Measurements from ENCODE around the gene PTPN9. TPM values are rescaled to one million over a fixed set of nuclear protein-coding genes. Genes with fewer than 3 reads are reported as not detected.
"Not testable (repeated sequence)": the region's sequence is repeated elsewhere in the genome, so short reads cannot be mapped to it uniquely, and the experiment has no call there.

PTPN9 gene
- polyA plus RNA-seq, 5 donors = 42.9 to 46.4 (median 46.1) TPM

DNA sequence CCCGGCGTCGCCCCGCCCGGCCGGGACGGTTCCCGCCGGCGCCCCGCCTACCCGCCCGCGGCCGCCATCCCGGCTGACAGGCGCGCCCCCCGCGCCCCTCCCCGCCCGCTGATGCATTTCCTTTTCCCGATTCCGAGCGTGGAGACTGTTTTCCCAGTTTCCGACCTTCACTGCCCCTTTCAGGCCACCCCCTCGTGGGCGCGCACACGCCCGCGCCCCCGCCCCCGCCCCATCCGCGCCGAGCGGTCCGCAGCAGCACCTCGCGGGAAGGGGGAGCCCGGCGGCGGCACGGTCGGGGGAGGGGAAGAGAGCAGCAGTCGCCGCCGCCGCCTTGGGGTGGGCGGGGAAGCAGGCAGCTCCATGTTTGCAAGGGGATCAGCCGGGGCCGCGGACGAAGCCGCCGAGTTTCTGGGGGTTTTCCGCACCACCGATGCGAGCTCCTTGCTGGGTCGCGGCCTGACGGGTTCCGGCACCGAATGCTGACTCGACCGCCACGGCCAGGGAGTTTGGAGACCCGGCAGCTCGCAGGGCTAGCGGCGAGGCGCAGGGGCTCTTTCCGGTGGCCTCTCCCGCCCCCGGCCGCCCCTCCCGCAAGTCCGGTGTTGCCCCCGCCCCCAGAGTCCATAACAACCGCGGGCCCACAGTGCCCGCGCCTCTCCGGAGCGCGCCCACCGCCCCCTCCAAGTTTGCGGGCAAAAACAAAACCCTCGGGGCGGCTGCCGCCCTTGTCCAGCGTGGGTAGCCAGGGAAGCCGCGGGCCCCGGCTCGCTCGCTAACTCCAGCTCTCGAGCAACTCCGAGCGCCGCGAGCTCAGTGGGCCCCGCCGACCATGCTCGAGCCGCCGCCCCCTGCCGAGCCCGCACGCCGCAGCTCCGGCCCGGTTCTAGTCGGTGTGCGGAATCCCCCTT is 124.4 kb downstream of the PTPN9 start:
- peak in 1 of 2 donors; percentile 7 for DNase-seq

GRCh38 chr15:75453703-75454470 is 125.2 kb downstream of the PTPN9 start:
- DNase-seq = peak; percentile 100

DNA sequence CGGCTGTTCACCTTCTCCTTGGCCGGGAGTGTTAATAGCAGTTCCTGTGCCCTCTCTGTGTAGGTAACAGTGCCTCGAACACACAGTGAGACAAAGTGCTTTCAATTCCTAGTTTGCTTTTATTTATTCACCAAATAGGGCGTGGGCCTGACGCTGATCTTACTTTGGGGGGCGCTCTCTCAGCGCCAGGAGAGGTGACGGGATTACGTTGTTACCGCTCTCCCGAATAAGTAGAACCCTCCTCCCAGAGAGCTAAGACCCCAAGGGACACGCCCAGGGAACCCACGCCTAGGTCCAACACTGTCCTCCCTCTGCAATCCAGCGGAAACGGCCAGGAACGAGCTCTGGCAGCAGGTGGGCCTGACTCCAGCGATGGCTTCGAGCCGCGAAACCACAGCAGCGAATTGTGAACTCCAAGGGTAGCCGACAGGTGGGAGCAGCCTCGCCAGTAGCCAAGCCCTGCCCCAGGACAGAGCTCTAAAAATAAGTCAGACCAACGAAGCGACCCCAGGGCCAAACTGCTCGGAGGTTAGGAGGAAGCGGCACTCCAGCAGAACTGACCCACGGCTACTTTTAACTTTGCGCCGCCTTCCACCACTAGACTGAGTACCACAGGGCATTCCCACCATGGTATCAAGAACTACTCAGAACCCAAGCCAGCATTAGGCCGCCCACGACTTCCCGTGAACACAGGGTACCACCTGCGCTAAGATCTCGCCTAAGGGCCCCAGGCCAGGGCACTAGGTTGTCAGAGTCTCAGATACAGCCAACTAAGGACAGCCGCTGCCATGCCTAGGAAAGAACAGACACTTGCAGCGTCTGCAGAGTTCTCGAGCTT is 126.0 kb downstream of the PTPN9 start:
- DNase-seq = peak; percentile 23 to 45

DNA sequence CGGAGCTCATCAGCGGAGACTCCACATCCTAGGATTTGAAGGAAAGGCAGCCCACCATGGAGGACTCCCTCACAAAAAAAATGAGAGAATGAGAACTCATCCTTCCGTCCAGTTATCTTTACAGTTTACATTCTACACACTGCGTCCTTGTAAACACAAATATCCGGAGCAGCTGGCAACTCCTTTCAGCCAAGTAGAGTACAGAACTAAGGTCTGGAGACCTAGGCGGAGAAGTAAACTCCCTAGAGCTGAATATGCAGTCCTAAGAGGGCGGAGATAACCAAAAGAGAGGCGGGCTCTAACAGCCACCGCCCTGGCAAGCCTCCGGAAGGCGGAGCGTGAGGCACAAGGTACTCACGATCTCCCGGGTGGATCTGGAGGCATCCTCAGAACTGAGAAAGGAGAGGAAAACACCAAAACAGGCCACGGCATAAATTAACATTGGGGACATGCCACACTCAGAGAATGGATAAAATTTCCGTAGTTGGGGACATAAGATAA is 126.7 kb downstream of the PTPN9 start:
- DNase-seq = peak; percentile 76 to 83

DNA sequence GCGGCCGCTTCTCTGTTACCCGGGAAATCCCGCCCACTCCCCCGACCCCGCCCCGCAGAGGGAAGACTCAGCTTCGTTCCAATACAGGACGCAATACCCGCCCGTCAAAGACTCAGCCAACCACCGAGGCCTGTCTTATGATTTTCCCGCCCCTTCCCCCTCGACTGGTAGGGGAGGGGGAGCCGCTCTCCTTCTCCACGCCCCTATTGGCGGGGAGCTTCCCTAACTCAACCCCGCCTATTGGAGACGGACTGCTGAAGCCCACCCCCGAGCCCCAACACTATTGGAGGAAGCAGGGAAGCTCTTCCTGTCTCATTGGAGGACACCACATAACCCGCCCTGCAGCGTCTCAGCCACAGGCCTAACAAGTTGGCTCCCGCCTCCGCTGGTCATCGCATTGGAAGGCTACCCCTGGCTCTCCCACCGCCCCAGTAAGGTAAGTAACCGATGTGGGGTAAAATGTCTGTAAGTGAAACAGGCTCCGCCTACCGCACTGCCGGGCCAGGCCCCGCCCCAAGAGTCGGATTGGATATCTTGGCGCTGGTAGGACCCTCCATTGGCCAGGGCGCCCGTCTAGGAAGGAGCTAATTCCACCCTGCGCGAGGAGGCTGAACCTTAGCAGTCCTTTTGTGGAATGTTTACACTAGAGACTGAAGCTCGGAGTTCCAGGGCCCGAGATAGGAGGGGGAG is 127.3 kb downstream of the PTPN9 start, which contains the start of gene SIN3A:
TSS of gene SIN3A (minus strand) at position 17 of the 690 bp plus-strand sequence. CDS start 21,315 bp downstream, outside the sequence.
- DNase-seq = peak; percentile 99 to 100

- no peak for DNase-seq
Measured at GRCh38 chr15:75451202-75451673, 127.9 kb downstream of the PTPN9 start.

- DNase-seq = peak; percentile 98
Measured at GRCh38 chr15:75450307-75451201, 128.6 kb downstream of the PTPN9 start.

- DNase-seq = no peak
Measured at GRCh38 chr15:75449585-75450306, 129.4 kb downstream of the PTPN9 start.

DNA sequence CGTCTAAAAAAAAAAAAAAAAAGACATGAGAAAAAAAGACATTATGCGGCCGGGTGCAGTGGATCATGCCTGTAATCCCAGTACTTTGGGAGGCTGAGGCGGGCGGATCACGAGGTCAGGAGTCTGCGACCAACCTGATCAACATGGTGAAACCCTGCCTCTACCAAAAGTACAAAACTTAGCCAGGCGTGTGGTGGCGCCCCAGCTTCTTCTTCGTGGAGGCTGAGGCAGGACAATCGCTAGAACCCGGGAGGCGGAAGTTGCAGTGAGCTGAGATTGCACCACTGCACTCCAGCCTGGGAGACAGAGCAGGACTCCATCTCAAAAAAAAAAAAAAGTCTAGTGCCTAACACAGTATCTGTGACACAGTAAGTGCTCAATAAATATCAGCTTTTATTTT is 130.9 kb downstream of the PTPN9 start:
- DNase-seq = not testable (repeated sequence)

DNA sequence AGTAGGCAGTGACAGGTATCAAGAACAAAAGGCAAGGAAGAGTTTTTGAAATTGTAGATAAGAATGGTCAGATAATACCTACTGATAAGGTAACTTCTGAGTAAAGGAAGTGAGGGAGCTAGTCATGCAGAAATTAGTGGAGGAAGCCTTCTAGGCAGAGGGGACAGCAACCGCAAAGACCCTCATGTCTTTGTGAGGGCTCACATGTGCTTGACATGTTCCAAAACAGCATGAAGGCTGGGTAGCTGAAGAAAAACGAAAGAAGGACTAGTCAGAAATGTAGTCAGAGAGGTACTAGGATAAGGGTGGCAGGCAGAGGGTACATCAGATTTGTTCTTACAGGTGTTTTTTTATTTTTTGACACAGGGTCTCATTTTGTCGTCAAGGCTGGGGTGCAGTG is 133.0 kb downstream of the PTPN9 start:
- DNase-seq = no peak

DNA sequence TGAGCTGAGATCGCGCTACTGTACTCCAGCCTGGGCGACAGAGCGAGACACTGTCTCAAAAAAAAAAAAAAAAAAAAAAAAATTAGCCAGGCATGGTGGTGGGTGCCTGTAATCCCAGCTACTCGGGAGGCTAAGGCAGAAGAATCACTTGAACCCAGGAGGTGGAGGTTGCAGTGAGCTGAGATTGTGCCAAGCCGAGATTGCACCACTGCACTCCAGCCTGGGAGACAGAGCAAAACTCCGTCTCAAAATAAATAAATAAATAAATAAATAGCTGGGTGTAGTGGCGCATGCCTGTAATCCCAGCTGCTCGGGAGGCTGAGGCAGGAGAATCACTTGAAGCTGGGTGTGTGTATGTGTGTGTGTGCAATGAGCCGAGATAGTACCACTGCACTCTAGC is 133.8 kb downstream of the PTPN9 start:
- DNase-seq = not testable (repeated sequence)

DNA sequence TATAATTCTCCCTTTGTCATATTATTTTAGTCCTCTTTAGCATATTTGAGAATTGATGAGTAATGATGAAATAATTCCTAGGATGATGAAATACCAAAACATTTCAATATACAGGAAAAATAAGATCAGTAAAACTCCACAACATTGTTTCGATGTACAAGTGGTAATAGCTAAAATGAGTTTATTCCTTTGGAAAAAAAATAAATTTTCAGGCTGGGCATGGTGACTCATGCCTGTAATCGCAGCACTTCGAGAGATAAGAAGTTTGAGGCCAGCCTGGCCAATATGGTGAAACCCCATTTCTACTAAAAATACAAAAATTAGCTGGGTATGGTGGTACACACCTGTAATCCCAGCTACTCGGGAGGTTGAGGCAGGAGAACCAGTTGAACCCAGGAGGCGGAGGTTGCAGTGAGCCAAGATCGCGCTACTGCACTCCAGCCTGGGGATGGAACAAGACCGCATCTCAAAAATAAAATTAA is 135.1 kb downstream of the PTPN9 start:
- DNase-seq = not testable (repeated sequence)

GRCh38 chr15:75437721-75438120 is 141.4 kb downstream of the PTPN9 start:
- no peak for DNase-seq

DNA sequence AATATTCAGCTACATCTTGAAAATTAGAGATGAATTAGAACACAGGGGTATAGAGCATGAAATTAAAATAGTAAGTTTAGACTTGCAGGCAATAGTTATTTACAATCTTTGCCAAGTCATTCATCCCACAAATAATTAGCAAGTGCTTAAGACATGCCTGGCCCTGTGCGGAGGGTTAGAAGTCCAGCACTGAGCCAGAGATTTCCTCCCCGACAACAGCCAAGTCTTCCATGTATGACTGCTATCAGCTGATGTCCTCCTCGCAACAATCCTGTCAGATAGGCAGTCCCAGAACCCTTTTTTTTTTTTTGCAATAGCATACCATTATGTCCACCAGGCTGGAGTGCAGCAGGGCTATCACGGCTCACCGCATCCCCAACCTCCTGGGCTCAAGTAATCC is 142.2 kb downstream of the PTPN9 start:
- DNase-seq = peak; percentile 32 to 33

GRCh38 chr15:75431682-75432081 is 147.4 kb downstream of the PTPN9 start:
- no peak for DNase-seq

DNA sequence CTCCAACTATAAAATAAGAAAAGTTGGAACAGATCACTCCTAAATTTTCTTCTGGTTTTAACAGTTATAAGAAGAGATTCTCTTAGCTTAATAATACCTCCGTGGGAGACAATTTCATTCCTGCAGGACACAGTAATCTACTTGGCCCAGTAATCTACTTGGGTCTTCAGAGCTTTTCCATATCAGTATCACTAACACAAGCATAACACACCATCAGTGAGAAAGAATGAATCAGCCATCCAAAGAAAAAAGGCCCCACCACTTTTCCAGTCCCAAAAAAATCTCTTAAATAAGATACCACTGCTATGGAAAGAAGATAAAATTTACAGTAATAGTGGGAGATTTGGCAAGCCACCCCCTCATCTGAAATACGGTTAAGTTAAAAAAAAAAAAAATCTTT is 147.8 kb downstream of the PTPN9 start:
- no peak for DNase-seq

DNA sequence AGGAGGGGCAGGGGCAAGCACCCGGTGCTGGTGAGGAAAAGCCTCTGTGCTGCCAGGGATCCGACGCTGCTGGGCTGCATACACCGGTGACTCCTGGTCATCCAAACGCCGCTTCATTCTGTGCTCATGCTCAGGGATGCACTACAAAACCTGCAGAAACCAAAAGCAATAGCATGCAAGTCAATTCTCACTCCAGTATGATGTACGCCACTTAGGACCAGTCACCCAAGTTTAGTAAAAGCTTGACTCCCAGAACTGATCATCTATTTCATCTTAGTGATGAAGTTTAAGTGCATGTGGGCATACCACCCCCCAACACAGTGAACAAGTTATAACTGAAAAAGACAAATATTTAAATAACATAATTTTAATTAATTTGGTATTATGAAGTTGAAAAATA is 148.9 kb downstream of the PTPN9 start:
- no peak for DNase-seq

GRCh38 chr15:75428152-75428551 is 151.0 kb downstream of the PTPN9 start:
- DNase-seq = no peak

All from right lung (tissue), 5 donors.